Stimulated activated CD4-positive, alpha-beta T cell treated with anti-CD3 and anti-CD28 coated beads, Interleukin-15, amount 100 ng/mL, for 24 hours (primary cell): ENCODE results near the gene MRGPRX2.
A peak's percentile ranks its signal among the peaks of the same experiment; 100 is the strongest.

Experiments used
- DNase-seq: peaks from one replicate; pipeline ENCODE4 v3.0.0-alpha.2; 2020

MRGPRX2 gene

GRCh38 chr11:19060629-19061028 is at the start of gene MRGPRX2:
MRGPRX2 (minus strand) TSS chr11:19060717; CDS start chr11:19056402, 4,315 bp downstream.
- peak; percentile 42 for DNase-seq

GRCh38 chr11:19110295-19110694 is 49.8 kb upstream of the MRGPRX2 start:
- DNase-seq: no peak

- DNase-seq: no peak
Measured at GRCh38 chr11:19107125-19107524, 46.6 kb upstream of the MRGPRX2 start.

GRCh38 chr11:19105011-19105410 is 44.5 kb upstream of the MRGPRX2 start:
- no peak for DNase-seq

GRCh38 chr11:19102521-19102900 is 42.0 kb upstream of the MRGPRX2 start:
- no peak for DNase-seq

- no peak for DNase-seq
Measured at GRCh38 chr11:19101796-19102520, 41.4 kb upstream of the MRGPRX2 start.

- no peak for DNase-seq
Measured at GRCh38 chr11:19100885-19101284, 40.4 kb upstream of the MRGPRX2 start.

GRCh38 chr11:19099093-19099492 is 38.6 kb upstream of the MRGPRX2 start:
- no peak for DNase-seq

GRCh38 chr11:19094859-19095258 is 34.3 kb upstream of the MRGPRX2 start:
- no peak for DNase-seq

- DNase-seq: no peak
Measured at GRCh38 chr11:19093976-19094375, 33.5 kb upstream of the MRGPRX2 start.

GRCh38 chr11:19092850-19093249 is 32.3 kb upstream of the MRGPRX2 start:
- DNase-seq: no peak

- DNase-seq: no peak
Measured at GRCh38 chr11:19092342-19092741, 31.8 kb upstream of the MRGPRX2 start.

- no peak for DNase-seq
Measured at GRCh38 chr11:19091366-19091765, 30.8 kb upstream of the MRGPRX2 start.

- DNase-seq: no peak
Measured at GRCh38 chr11:19089421-19089820, 28.9 kb upstream of the MRGPRX2 start.

- no peak for DNase-seq
Measured at GRCh38 chr11:19088791-19089190, 28.3 kb upstream of the MRGPRX2 start.

- no peak for DNase-seq
Measured at GRCh38 chr11:19087658-19088057, 27.1 kb upstream of the MRGPRX2 start.

- no peak for DNase-seq
Measured at GRCh38 chr11:19084661-19085315, 24.3 kb upstream of the MRGPRX2 start.

GRCh38 chr11:19083166-19083565 is 22.6 kb upstream of the MRGPRX2 start:
- DNase-seq: no peak

- no peak for DNase-seq
Measured at GRCh38 chr11:19080579-19080993, 20.1 kb upstream of the MRGPRX2 start.

- no peak for DNase-seq
Measured at GRCh38 chr11:19079643-19080440, 19.3 kb upstream of the MRGPRX2 start.

- DNase-seq: no peak
Measured at GRCh38 chr11:19077965-19078364, 17.4 kb upstream of the MRGPRX2 start.

GRCh38 chr11:19076744-19077589 is 16.4 kb upstream of the MRGPRX2 start:
- DNase-seq: peak; percentile 66

GRCh38 chr11:19075636-19076035 is 15.1 kb upstream of the MRGPRX2 start:
- no peak for DNase-seq
